Measurements from ENCODE around the gene RTN4RL1.
A peak's percentile ranks its signal among the peaks of the same experiment; 100 is the strongest.

RTN4RL1 gene

DNA sequence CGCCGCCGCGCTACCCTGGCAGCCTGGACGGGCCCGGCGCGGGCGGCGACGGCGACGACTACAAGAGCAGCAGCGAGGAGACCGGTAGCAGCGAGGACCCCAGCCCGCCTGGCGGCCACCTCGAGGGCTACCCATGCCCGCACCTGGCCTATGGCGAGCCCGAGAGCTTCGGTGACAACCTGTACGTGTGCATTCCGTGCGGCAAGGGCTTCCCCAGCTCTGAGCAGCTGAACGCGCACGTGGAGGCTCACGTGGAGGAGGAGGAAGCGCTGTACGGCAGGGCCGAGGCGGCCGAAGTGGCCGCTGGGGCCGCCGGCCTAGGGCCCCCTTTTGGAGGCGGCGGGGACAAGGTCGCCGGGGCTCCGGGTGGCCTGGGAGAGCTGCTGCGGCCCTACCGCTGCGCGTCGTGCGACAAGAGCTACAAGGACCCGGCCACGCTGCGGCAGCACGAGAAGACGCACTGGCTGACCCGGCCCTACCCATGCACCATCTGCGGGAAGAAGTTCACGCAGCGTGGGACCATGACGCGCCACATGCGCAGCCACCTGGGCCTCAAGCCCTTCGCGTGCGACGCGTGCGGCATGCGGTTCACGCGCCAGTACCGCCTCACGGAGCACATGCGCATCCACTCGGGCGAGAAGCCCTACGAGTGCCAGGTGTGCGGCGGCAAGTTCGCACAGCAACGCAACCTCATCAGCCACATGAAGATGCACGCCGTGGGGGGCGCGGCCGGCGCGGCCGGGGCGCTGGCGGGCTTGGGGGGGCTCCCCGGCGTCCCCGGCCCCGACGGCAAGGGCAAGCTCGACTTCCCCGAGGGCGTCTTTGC lies 32.8 kb upstream of the RTN4RL1 start:
- Histone ChIP-seq H3K9ac (ENCODE audit: low read length) (no peak overlapping the region), H3K18ac (ENCODE audit: low read length) (no peak overlapping the region), H2BK15ac (replicated peaks; ENCODE audit: low read depth) (no peak overlapping the region), H3K4me1 (ENCODE audit: control insufficient read depth, low read depth, low read length) (peaks cover 5% of the 10 kb centered on the region), H2AK5ac (ENCODE audit: low read length) (no peak overlapping the region), H4K8ac (ENCODE audit: low read depth, low read length) (no peak overlapping the region), H3K79me2 (ENCODE audit: control insufficient read depth, insufficient read depth, low read length) (no peaks in the 10 kb centered on the region), H3K23ac (ENCODE audit: low read length) (no peak overlapping the region), H3K4me2 (ENCODE audit: low read length) (no peak overlapping the region), H3K36me3 (ENCODE audit: control insufficient read depth, insufficient read depth, low read length) (no peaks in the 10 kb centered on the region), H3K4ac (ENCODE audit: low read depth, low read length) (no peak overlapping the region), H3K79me1 (ENCODE audit: low read length) (no peaks in the 10 kb centered on the region), H3K27me3 (ENCODE audit: insufficient read depth, low read length, poor library complexity) (peaks cover 39% of the 10 kb centered on the region), H3K56ac (ENCODE audit: low read length) (no peak overlapping the region), H2BK5ac (ENCODE audit: low read length) (no peak overlapping the region), H3K4me3 (ENCODE audit: low read length) (no peak overlapping the region), H2BK120ac (ENCODE audit: low read depth, low read length) (no peak overlapping the region), H4K5ac (ENCODE audit: low read length) (no peak overlapping the region), H3K27ac (ENCODE audit: low read depth, low read length) (no peak overlapping the region)
- peak; percentile 59 for DNase-seq
- no CpG with 5 or more reads among the region's 98 CpGs for WGBS (ENCODE audit: extremely low coverage, insufficient coverage, low lambda C conversion rate)

DNA sequence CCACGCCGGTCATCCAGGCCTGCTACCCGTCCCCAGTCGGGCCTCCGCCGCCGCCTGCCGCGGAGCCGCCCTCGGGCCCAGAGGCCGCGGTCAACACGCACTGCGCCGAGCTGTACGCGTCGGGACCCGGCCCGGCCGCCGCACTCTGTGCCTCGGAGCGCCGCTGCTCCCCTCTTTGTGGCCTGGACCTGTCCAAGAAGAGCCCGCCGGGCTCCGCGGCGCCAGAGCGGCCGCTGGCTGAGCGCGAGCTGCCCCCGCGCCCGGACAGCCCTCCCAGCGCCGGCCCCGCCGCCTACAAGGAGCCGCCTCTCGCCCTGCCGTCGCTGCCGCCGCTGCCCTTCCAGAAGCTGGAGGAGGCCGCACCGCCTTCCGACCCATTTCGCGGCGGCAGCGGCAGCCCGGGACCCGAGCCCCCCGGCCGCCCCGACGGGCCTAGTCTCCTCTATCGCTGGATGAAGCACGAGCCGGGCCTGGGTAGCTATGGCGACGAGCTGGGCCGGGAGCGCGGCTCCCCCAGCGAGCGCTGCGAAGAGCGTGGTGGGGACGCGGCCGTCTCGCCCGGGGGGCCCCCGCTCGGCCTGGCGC lies 32.1 kb upstream of the RTN4RL1 start:
- H2BK120ac ChIP-seq (ENCODE audit: low read depth, low read length), result no peak overlapping the region

DNA sequence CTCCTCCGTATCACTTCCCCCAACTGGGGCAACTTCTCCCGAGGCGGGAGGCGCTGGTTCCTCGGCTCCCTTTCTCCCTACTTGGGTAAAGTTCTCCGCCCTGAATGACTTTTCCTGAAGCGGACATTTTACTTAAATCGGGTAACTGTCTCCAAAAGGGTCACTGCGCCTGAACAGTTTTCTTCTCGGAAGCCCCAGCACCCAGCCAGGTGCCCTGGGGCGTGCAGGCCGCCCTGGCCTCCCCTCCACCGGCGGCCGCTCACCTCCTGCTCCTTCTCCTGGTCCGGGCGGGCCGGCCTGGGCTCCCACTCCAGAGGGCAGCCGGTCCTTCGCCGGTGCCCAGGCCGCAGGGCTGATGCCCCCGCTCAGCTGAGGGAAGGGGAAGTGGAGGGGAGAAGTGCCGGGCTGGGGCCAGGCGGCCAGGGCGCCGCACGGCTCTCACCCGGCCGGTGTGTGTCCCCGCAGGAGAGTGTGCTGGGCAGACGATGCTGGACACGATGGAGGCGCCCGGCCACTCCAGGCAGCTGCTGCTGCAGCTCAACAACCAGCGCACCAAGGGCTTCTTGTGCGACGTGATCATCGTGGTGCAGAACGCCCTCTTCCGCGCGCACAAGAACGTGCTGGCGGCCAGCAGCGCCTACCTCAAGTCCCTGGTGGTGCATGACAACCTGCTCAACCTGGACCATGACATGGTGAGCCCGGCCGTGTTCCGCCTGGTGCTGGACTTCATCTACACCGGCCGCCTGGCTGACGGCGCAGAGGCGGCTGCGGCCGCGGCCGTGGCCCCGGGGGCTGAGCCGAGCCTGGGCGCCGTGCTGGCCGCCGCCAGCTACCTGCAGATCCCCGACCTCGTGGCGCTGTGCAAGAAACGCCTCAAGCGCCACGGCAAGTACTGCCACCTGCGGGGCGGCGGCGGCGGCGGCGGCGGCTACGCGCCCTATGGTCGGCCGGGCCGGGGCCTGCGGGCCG lies 31.4 kb upstream of the RTN4RL1 start:
- Histone ChIP-seq H3K36me3 (ENCODE audit: control insufficient read depth, insufficient read depth, low read length) (no peaks in the 10 kb centered on the region), H3K18ac (ENCODE audit: low read length) (no peak overlapping the region), H3K4ac (ENCODE audit: low read depth, low read length) (no peak overlapping the region), H2AK5ac (ENCODE audit: low read length) (no peak overlapping the region), H3K9ac (ENCODE audit: low read length) (no peak overlapping the region), H3K4me1 (ENCODE audit: control insufficient read depth, low read depth, low read length) (no peaks in the 10 kb centered on the region), H2BK15ac (replicated peaks; ENCODE audit: low read depth) (no peak overlapping the region), H2BK5ac (ENCODE audit: low read length) (no peak overlapping the region), H3K4me3 (ENCODE audit: low read length) (no peak overlapping the region), H4K8ac (ENCODE audit: low read depth, low read length) (no peak overlapping the region), H3K4me2 (ENCODE audit: low read length) (no peak overlapping the region), H3K23ac (ENCODE audit: low read length) (no peak overlapping the region), H3K27ac (ENCODE audit: low read depth, low read length) (no peak overlapping the region), H3K27me3 (ENCODE audit: insufficient read depth, low read length, poor library complexity) (peaks cover 46% of the 10 kb centered on the region), H3K79me1 (ENCODE audit: low read length) (no peaks in the 10 kb centered on the region), H3K56ac (ENCODE audit: low read length) (peak overlapping the region; percentile 15), H2BK120ac (ENCODE audit: low read depth, low read length) (no peak overlapping the region), H4K5ac (ENCODE audit: low read length) (no peak overlapping the region), H3K79me2 (ENCODE audit: control insufficient read depth, insufficient read depth, low read length) (no peaks in the 10 kb centered on the region)
- peak; percentile 72 for DNase-seq
- WGBS (ENCODE audit: extremely low coverage, insufficient coverage, low lambda C conversion rate), result no CpG with 5 or more reads among the region's 85 CpGs

More for the DNA sequence above, 32.1 kb upstream of the RTN4RL1 start:
- H2BK15ac ChIP-seq (replicated peaks; ENCODE audit: low read depth), result no peak overlapping the region
- no peak overlapping the region for H3K4me3 ChIP-seq (ENCODE audit: low read length)
- H3K9ac ChIP-seq (ENCODE audit: low read length), result no peak overlapping the region
- no peaks in the 10 kb centered on the region for H3K4me1 ChIP-seq (ENCODE audit: control insufficient read depth, low read depth, low read length)
- no peak overlapping the region for H3K23ac ChIP-seq (ENCODE audit: low read length)
- no peaks in the 10 kb centered on the region for H3K79me1 ChIP-seq (ENCODE audit: low read length)
- peak; percentile 37 for DNase-seq
- WGBS (ENCODE audit: extremely low coverage, insufficient coverage, low lambda C conversion rate), result no CpG with 5 or more reads among the region's 81 CpGs
- H2BK5ac ChIP-seq (ENCODE audit: low read length), result no peak overlapping the region
- no peak overlapping the region for H4K8ac ChIP-seq (ENCODE audit: low read depth, low read length)
- H3K27me3 ChIP-seq (ENCODE audit: insufficient read depth, low read length, poor library complexity), result peaks cover 41% of the 10 kb centered on the region
- no peak overlapping the region for H2AK5ac ChIP-seq (ENCODE audit: low read length)
- no peaks in the 10 kb centered on the region for H3K36me3 ChIP-seq (ENCODE audit: control insufficient read depth, insufficient read depth, low read length)
- H3K79me2 ChIP-seq (ENCODE audit: control insufficient read depth, insufficient read depth, low read length), result no peaks in the 10 kb centered on the region
- no peak overlapping the region for H3K27ac ChIP-seq (ENCODE audit: low read depth, low read length)
- H3K4me2 ChIP-seq (ENCODE audit: low read length), result no peak overlapping the region
- H3K56ac ChIP-seq (ENCODE audit: low read length), result no peak overlapping the region
- no peak overlapping the region for H4K5ac ChIP-seq (ENCODE audit: low read length)
- H3K4ac ChIP-seq (ENCODE audit: low read depth, low read length), result no peak overlapping the region
- no peak overlapping the region for H3K18ac ChIP-seq (ENCODE audit: low read length)

DNA sequence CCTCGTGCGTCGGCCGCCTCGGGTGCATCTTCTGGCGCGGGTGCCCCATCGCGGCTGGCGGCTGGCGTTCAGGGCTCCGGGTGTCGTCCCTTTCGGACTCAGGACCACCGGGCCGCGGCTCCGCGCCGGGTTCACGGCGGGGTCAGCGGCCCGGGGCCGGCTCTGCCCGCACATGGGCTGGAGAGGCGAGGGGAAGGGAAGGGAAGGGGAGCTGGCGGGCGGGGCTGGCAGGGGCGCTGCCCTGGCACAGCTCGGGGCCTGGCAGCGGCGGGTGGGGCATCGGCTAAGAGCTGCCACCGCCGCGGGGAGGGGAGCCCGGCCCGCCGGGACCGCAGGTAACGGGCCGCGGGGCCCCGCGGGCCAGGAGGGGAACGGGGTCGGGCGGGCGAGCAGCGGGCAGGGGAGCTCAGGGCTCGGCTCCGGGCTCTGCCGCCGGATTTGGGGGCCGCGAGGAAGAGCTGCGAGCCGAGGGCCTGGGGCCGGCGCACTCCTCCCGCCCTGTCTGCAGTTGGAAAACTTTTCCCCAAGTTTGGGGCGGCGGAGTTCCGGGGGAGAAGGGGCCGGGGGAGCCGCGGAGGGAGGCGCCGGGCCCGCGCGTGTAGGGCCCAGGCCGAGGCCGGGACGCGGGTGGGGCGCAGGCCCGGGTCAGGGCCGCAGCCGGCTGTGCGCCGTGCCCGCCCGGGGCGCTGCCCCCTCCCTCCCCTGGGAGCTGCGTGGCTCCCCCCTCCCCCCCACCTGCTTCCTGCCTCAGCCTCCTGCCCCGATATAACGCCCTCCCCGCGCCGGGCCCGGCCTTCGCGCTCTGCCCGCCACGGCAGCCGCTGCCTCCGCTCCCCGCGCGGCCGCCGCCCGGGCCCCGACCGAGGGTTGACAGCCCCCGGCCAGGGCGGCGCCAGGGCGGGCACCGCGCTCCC lies 30.4 kb upstream of the RTN4RL1 start:
- Histone ChIP-seq H3K79me1 (ENCODE audit: low read length) (no peaks in the 10 kb centered on the region), H3K4me3 (ENCODE audit: low read length) (no peak overlapping the region), H3K56ac (ENCODE audit: low read length) (no peak overlapping the region), H4K8ac (ENCODE audit: low read depth, low read length) (no peak overlapping the region), H3K79me2 (ENCODE audit: control insufficient read depth, insufficient read depth, low read length) (no peaks in the 10 kb centered on the region), H3K27ac (ENCODE audit: low read depth, low read length) (no peak overlapping the region), H3K9ac (ENCODE audit: low read length) (no peak overlapping the region), H2BK120ac (ENCODE audit: low read depth, low read length) (no peak overlapping the region), H3K36me3 (ENCODE audit: control insufficient read depth, insufficient read depth, low read length) (no peaks in the 10 kb centered on the region), H3K4me1 (ENCODE audit: control insufficient read depth, low read depth, low read length) (no peaks in the 10 kb centered on the region), H2AK5ac (ENCODE audit: low read length) (no peak overlapping the region), H3K4me2 (ENCODE audit: low read length) (peak overlapping the region; percentile 44), H2BK15ac (replicated peaks; ENCODE audit: low read depth) (no peak overlapping the region), H3K18ac (ENCODE audit: low read length) (peak overlapping the region; percentile 8), H2BK5ac (ENCODE audit: low read length) (no peak overlapping the region), H3K4ac (ENCODE audit: low read depth, low read length) (no peak overlapping the region), H4K5ac (ENCODE audit: low read length) (no peak overlapping the region), H3K23ac (ENCODE audit: low read length) (no peak overlapping the region), H3K27me3 (ENCODE audit: insufficient read depth, low read length, poor library complexity) (peaks cover 52% of the 10 kb centered on the region)
- no CpG with 5 or more reads among the region's 113 CpGs for WGBS (ENCODE audit: extremely low coverage, insufficient coverage, low lambda C conversion rate)
- DNase-seq, result no peak

Measured in mesendoderm (in vitro differentiated cells).